Stomach (tissue), 9 donors: ENCODE results near the gene SLC6A3. TPM values are rescaled to one million over a fixed set of nuclear protein-coding genes. Genes with fewer than 3 reads are reported as not detected.

Experiments
- DNase-seq, 2 donors: peaks; one replicate each; pipeline versions ENCODE4 v3.0.0 to v3.0.0-alpha.2; 2013 to 2019
- H3K27ac ChIP-seq, 5 donors: fragments of 200-600 bp in 4 of 5; sonication (generic) in 4 of 5; one replicate each; pipeline ENCODE4 v1.5.1; 2013 to 2019; ENCODE audit warnings: mild to moderate bottlenecking in 1 of 5, moderate library complexity in 1 of 5
- H3K27me3 ChIP-seq, 3 donors: fragments of 200-600 bp; sonication (generic); one replicate each; pipeline ENCODE4 v1.5.1; 2017 to 2019; ENCODE audit warnings: mixed run types in 1 of 3
- H3K36me3 ChIP-seq, 4 donors: fragments of 200-600 bp; sonication (generic); 1 replicate in 3 of 4; 2 replicates in 1 of 4; pipeline ENCODE4 v1.5.1; 2016 to 2019
- H3K4me1 ChIP-seq, 4 donors: fragments of 200-600 bp; sonication (generic); one replicate each; pipeline ENCODE4 v1.5.1; 2016 to 2019
- H3K4me3 ChIP-seq, 4 donors: fragments of 200-600 bp; sonication (generic) in 3 of 4; one replicate each; pipeline ENCODE4 v1.5.1; 2016 to 2019; ENCODE audit warnings: mild to moderate bottlenecking in 1 of 4
- H3K9me3 ChIP-seq, 4 donors: fragments of 200-600 bp; sonication (generic); one replicate each; pipeline ENCODE4 v1.5.1; 2016 to 2019
- CTCF ChIP-seq, 7 experiments: fragments of 450-650 bp in 4 of 7; fragments of 200-600 bp in 3 of 7; sonication (generic) in 3 of 7; IDR thresholded peaks; one replicate each; pipeline ENCODE4 v1.5.1; 2016 to 2019; ENCODE audit warnings: antibody characterized with exemption in 7 of 7, control low read depth in 2 of 7, mild to moderate bottlenecking in 1 of 7
- EP300 ChIP-seq: sonication (generic); formaldehyde crosslinking; IDR thresholded peaks from one replicate; pipeline ENCODE4 v1.6.1; 2017; ENCODE audit warnings: antibody characterized with exemption
- POLR2A ChIP-seq, 4 donors: fragments of 450-650 bp; IDR thresholded peaks; one replicate each; pipeline ENCODE4 v1.6.1; 2016; ENCODE audit warnings: antibody characterized with exemption in 4 of 4, control low read depth in 2 of 4, mild to moderate bottlenecking in 1 of 4, moderate library complexity in 1 of 4
- POLR2AphosphoS5 ChIP-seq, 3 donors: sonication (generic); formaldehyde crosslinking; IDR thresholded peaks; one replicate each; pipeline ENCODE4 v1.6.1; 2016; ENCODE audit warnings: antibody characterized with exemption in 3 of 3
- WGBS, 5 donors: extraction: QIAGEN DNeasy Blood & Tissue Kit in 3 of 5; methylation state at CpG; one replicate each; pipeline versions ENCODE4 v1.1.5 to v1.1.7; 2013 to 2018; 5-methylcytosine and 5-hydroxymethylcytosine counted together
- intact Hi-C: fragments of 100-400 bp; cut with DNase I; formaldehyde crosslinking; loops from one replicate; pipeline ENCODE4 v1.15.1; 2023; ENCODE audit warnings: low total_unique reads
- polyA plus RNA-seq, 3 donors: library from polyadenylated mRNA; stranded (reverse); fragments of 200-250 nt; gene quantifications; one replicate each; pipeline ENCODE4 v1.2.3, GENCODE V29; 2013
- total RNA-seq, 5 donors: library from RNA; depleted of rRNA; stranded (reverse); fragments of >200 nt; gene quantifications; one replicate each; pipeline versions ENCODE4 v1.1.0 to v1.2.3, GENCODE V29; 2014 to 2016
- donor health status: healthy with polysubstance abuse.
- donor health status: Bipolar disorder and iron deficiency.
- donor health status: healthy.

Gene SLC6A3
- total and polyA plus RNA-seq, 8 donors: 0.05 TPM; not detected in 7

GRCh38 chr5:1359031-1359645 is 86.1 kb downstream of the SLC6A3 start:
- H3K27ac ChIP-seq: no peak overlapping the region
- H3K4me3 ChIP-seq: no peak overlapping the region
- H3K9me3 ChIP-seq: no peaks in the 10 kb centered on the region
- DNase-seq: no peak
- TF ChIP-seq CTCF (IDR thresholded peaks at IDR 0.05) (no peak), POLR2A (IDR thresholded peaks at IDR 0.05) (no peak), EP300 (no peak), POLR2AphosphoS5 (IDR thresholded peaks at IDR 0.05) (no peak)
- intact Hi-C loops: no loop called here
- H3K27me3 ChIP-seq: peaks cover 6 to 83% (median 36%) of the 10 kb centered on the region in 3 donors
- 74 to 77% (median 76%) methylated on average over 28 to 31 of the region's 31 CpGs for WGBS, 5 donors
- H3K4me1 ChIP-seq: no peaks in the 10 kb centered on the region
- no peaks in the 10 kb centered on the region for H3K36me3 ChIP-seq

- WGBS, 5 donors: 67 to 88% (median 78%) methylated on average over 5 to 10 of the region's 10 CpGs
- Histone ChIP-seq H3K27ac (no peak overlapping the region), H3K27me3 (peaks cover 6 to 78% (median 36%) of the 10 kb centered on the region in 3 donors), H3K36me3 (no peaks in the 10 kb centered on the region), H3K4me1 (no peaks in the 10 kb centered on the region), H3K9me3 (no peaks in the 10 kb centered on the region), H3K4me3 (no peak overlapping the region)
- intact Hi-C loops: no loop called here
- TF ChIP-seq EP300 (no peak), POLR2A (IDR thresholded peaks at IDR 0.05) (no peak), POLR2AphosphoS5 (IDR thresholded peaks at IDR 0.05) (no peak), CTCF (IDR thresholded peaks at IDR 0.05) (no peak)
- DNase-seq: no peak
Observed at GRCh38 chr5:1358726-1359025, 86.6 kb downstream of the SLC6A3 start.

GRCh38 chr5:1357946-1358725 is 87.1 kb downstream of the SLC6A3 start:
- intact Hi-C loops: no loop called here
- H3K27ac ChIP-seq: no peak overlapping the region
- no peak overlapping the region for H3K4me3 ChIP-seq
- TF ChIP-seq CTCF (IDR thresholded peaks at IDR 0.05) (no peak), POLR2AphosphoS5 (IDR thresholded peaks at IDR 0.05) (no peak)
- DNase-seq: no peak
- 86 to 87% (median 86%) methylated on average over 20 to 25 of the region's 25 CpGs for WGBS, 5 donors
- H3K36me3 ChIP-seq: no peaks in the 10 kb centered on the region
- no peaks in the 10 kb centered on the region for H3K4me1 ChIP-seq
- peaks cover 6 to 73% (median 35%) of the 10 kb centered on the region in 3 donors for H3K27me3 ChIP-seq
- H3K9me3 ChIP-seq: no peaks in the 10 kb centered on the region

GRCh38 chr5:1356873-1357787 is 88.1 kb downstream of the SLC6A3 start:
- Histone ChIP-seq H3K4me1 (no peaks in the 10 kb centered on the region), H3K36me3 (no peaks in the 10 kb centered on the region), H3K27ac (no peak overlapping the region), H3K27me3 (peaks cover 6 to 63% (median 32%) of the 10 kb centered on the region in 3 donors), H3K4me3 (no peak overlapping the region), H3K9me3 (no peaks in the 10 kb centered on the region)
- intact Hi-C loops: no loop called here
- TF ChIP-seq POLR2AphosphoS5 (IDR thresholded peaks at IDR 0.05) (no peak), CTCF (IDR thresholded peaks at IDR 0.05) (no peak), POLR2A (IDR thresholded peaks at IDR 0.05) (no peak), EP300 (no peak)
- 58 to 68% (median 64%) methylated on average over 28 of the region's 28 CpGs for WGBS, 5 donors
- no peak for DNase-seq
